HepG2 (cell line): ENCODE measurements around the gene H3-3A. TPM values are rescaled to one million over a fixed set of nuclear protein-coding genes. Genes with fewer than 3 reads are reported as not detected.
A peak's percentile ranks its signal among the peaks of the same experiment; 100 is the strongest.

ENCODE experiments used
- ATAC-seq: fragments of 200-7000 bp; cut with Tn5 transposase; 3 replicates; pipeline ENCODE4 v1.9.1; 2020; ENCODE audit warnings: mild to moderate bottlenecking, moderate library complexity
- BruUV-seq: library from RNA; stranded (reverse); fragments of 400-500 nt; replicated peaks from 2 replicates; lab custom pipeline; 2021; lab: Mats Ljungman, UMichigan
- CTCF ChIA-PET: fragments of 300-600 bp; formaldehyde crosslinking; extraction: SDS; loops from one replicate; lab custom pipeline; 2021; ENCODE audit warnings: low total read pairs, inconsistent platforms, low intra/inter-chr PET ratio; lab: Yijun Ruan, JAX
- POLR2A ChIA-PET: fragments of 350-600 bp; sonication (Branson Sonifier 250); formaldehyde crosslinking; loops from one replicate; lab custom pipeline; 2020; ENCODE audit warnings: antibody characterized with exemption, inconsistent platforms; lab: Yijun Ruan, JAX
- DNase-seq: peaks from one replicate; pipeline ENCODE4 v3.0.0-alpha.2; 2015; ENCODE audit warnings: low spot score
- FAIRE-seq: peaks from 3 replicates; lab custom pipeline; 2011; peaks lifted over from hg19 to GRCh38; lab: Jason Lieb, UNC
- H2AFZ ChIP-seq: one replicate; pipeline ENCODE4 v1.6.1; 2011; ENCODE audit warnings: low read length, inconsistent platforms
- H3K27ac ChIP-seq: fragments of 300-600 bp; 3 replicates; pipeline ENCODE4 v1.8.0; 2011; ENCODE audit warnings: mixed run types, mild to moderate bottlenecking, mixed read lengths, low read length, inconsistent platforms; ENCODE audit not compliant: insufficient read depth; ENCODE audit errors: extremely low read length
- H3K27me3 ChIP-seq, 2 experiments: fragments of 200-600 bp in 1 of 2; 2 replicates in 1 of 2; 3 replicates in 1 of 2; pipeline versions ENCODE4 v1.6.0 to v1.8.0; 2011; ENCODE audit warnings: low read length in 2 of 2, mild to moderate bottlenecking in 2 of 2, moderate library complexity in 2 of 2, inconsistent platforms in 1 of 2; ENCODE audit not compliant: insufficient read depth in 2 of 2, control insufficient read depth in 1 of 2
- H3K36me3 ChIP-seq, 2 experiments: fragments of 200-600 bp in 1 of 2; replicated peaks in 1 of 2; 2 replicates in 1 of 2; 3 replicates in 1 of 2; pipeline versions ENCODE4 v1.5.1 to v1.8.0; 2011; ENCODE audit warnings: low read length in 2 of 2, inconsistent platforms in 1 of 2; ENCODE audit not compliant: insufficient read depth in 2 of 2, control insufficient read depth in 1 of 2
- H3K4me1 ChIP-seq: 2 replicates; pipeline ENCODE4 v1.5.1; 2012; ENCODE audit warnings: low read length, inconsistent platforms; ENCODE audit not compliant: insufficient read depth
- H3K4me2 ChIP-seq: 2 replicates; pipeline ENCODE4 v1.6.0; 2011; ENCODE audit warnings: low read depth, low read length, inconsistent platforms
- H3K4me3 ChIP-seq, 3 experiments: fragments of 200-600 bp in 1 of 3; sonication (generic), shearing (Covaris generic) in 1 of 3; replicated peaks in 1 of 3; 2 replicates each; pipeline ENCODE4 v1.5.1; 2011 to 2016; ENCODE audit warnings: low read length in 3 of 3, inconsistent platforms in 2 of 3, low read depth in 2 of 3, mild to moderate bottlenecking in 2 of 3, control low read depth in 1 of 3, mixed read lengths in 1 of 3; ENCODE audit not compliant: insufficient read depth in 1 of 3
- H3K79me2 ChIP-seq: one replicate; pipeline ENCODE4 v1.6.1; 2011; ENCODE audit warnings: low read length, inconsistent platforms; ENCODE audit not compliant: insufficient read depth
- H3K9ac ChIP-seq: 2 replicates; pipeline ENCODE4 v1.6.0; 2011; ENCODE audit warnings: mild to moderate bottlenecking, low read depth, low read length, inconsistent platforms; ENCODE audit not compliant: insufficient read depth
- H3K9me3 ChIP-seq: 2 replicates; pipeline ENCODE4 v1.5.1; 2012; ENCODE audit warnings: mild to moderate bottlenecking, low read length
- H4K20me1 ChIP-seq: 2 replicates; pipeline ENCODE4 v1.6.0; 2011; ENCODE audit warnings: inconsistent platforms, mild to moderate bottlenecking, low read length, moderate library complexity; ENCODE audit not compliant: insufficient read depth
- CEBPZ ChIP-seq: IDR thresholded peaks from 2 replicates; pipeline ENCODE4 v1.6.1; 2012; ENCODE audit warnings: low read length, improper control_type of control experiment
- HNF4A ChIP-seq: sonication (generic); formaldehyde crosslinking; IDR thresholded peaks from 2 replicates; pipeline ENCODE4 v1.4.0; 2020; ENCODE audit warnings: missing genetic modification reagents
- NFYC ChIP-seq: IDR thresholded peaks from 2 replicates; pipeline ENCODE4 v1.6.1; 2016; ENCODE audit warnings: missing genetic modification reagents, missing compliant biosample characterization
- RAD51 ChIP-seq: fragments of 450-650 bp; IDR thresholded peaks from 2 replicates; pipeline ENCODE4 v1.6.1; 2016; ENCODE audit warnings: borderline replicate concordance
- SRY ChIP-seq: sonication (generic); formaldehyde crosslinking; IDR thresholded peaks from 2 replicates; pipeline ENCODE4 v1.8.0; 2022; ENCODE audit warnings: mild to moderate bottlenecking, missing genetic modification reagents
- ZNF234 ChIP-seq: sonication (generic); formaldehyde crosslinking; conservative IDR thresholded peaks from 2 replicates; pipeline ENCODE4 v1.5.1; 2020; ENCODE audit warnings: mild to moderate bottlenecking, missing genetic modification reagents
- ZNF549 ChIP-seq: sonication (generic); formaldehyde crosslinking; IDR thresholded peaks from 2 replicates; pipeline ENCODE4 v1.5.0; 2020; ENCODE audit warnings: missing genetic modification reagents
- ZNF788 ChIP-seq: sonication (generic); formaldehyde crosslinking; IDR thresholded peaks from 2 replicates; pipeline ENCODE4 v1.5.0; 2020; ENCODE audit warnings: mild to moderate bottlenecking, missing genetic modification reagents, borderline replicate concordance
- ZNF850 ChIP-seq: sonication (generic); formaldehyde crosslinking; conservative IDR thresholded peaks from 2 replicates; pipeline ENCODE4 v1.9.0; 2021; ENCODE audit warnings: mild to moderate bottlenecking, missing genetic modification reagents
- WGBS: methylation state at CpG from one replicate; pipeline ENCODE4 v1.1.6; 2017; ENCODE audit warnings: low lambda C conversion rate; 5-methylcytosine and 5-hydroxymethylcytosine counted together
- in situ Hi-C: cut with HindIII; loops from 2 replicates; pipeline ENCODE4 v1.10.0; 2017; ENCODE audit warnings: low pct_unique_long_range_greater_than_20kb; ENCODE audit not compliant: extremely low pct_ligation_motif_present
- intact Hi-C: fragments of 100-400 bp; cut with micrococcal nuclease; formaldehyde crosslinking; loops from one replicate; pipeline ENCODE4 v1.10.0; 2022; ENCODE audit not compliant: unreplicated experiment
- polyA plus RNA-seq, 8 experiments: library from polyadenylated mRNA; depleted of rRNA in 3 of 8; stranded (reverse) in 7 of 8; unstranded in 1 of 8; fragments of >200 nt; fragmentation: Illumina TruSeq in 4 of 8; extraction: Trizol in 4 of 8; gene quantifications; 2 replicates each; pipeline versions ENCODE4 v1.2.1 to v1.2.3, GENCODE V29; 2011 to 2016; ENCODE audit warnings: low read depth in 4 of 8, missing spikeins in 1 of 8, mixed read lengths in 1 of 8; ENCODE audit not compliant: insufficient read depth in 1 of 8
- total RNA-seq, 5 experiments: library from RNA; depleted of rRNA; stranded (reverse); fragments of >200 nt; fragmentation: Illumina TruSeq; extraction: Trizol; gene quantifications; 2 replicates each; pipeline ENCODE4 v1.2.3, GENCODE V29; 2016; ENCODE audit warnings: low read depth in 1 of 5
- TF ChIP-seq, protein P1 (sequence below): sonication (generic); formaldehyde crosslinking; IDR thresholded peaks from 2 replicates; pipeline ENCODE4 v1.5.0; 2020; ENCODE audit warnings: mild to moderate bottlenecking, missing genetic modification reagents

H3-3A gene
- total and polyA plus RNA-seq, 2 of the 13 experiments (the other 11 are each of a cell fraction or from before 2014, with no cell fraction given), result 221 to 320 TPM

DNA sequence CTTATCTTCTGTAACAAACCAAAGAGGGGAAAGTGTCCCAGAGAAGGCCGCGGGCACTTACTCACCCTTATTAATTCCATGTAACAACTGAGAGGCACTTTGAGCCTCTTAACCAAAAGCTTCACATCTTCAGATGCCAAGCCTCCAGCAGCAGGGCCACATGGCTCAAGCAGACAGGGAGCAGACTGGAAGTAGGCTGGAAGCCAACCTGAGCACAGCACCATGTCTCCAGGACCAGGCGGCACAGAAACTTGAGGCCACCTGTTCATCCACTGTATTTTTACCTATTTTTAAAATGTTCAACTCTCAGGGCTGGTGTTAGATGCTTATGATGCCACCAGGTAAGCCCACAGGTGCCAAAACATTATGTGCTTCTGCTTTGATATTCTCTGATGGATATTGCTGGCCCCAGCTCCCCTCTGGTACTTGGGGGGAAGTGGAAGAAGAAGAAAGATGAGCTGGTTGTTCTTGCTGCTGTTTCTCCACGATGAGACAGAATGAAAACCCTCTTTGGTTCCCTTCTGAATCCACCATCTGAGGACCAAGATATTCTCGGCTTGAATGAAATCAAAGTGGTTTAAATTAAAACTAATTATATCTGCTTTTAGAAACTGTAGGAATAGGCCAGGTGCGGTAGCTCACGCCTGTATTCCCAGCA, 32.8 kb upstream of the H3-3A start:
- POLR2A ChIA-PET, result interaction anchor here (0.6 to 3.6 kb wide), 7 partner anchors 28 to 146 kb away, joined by 3 to 38 read pairs (median 4); partner anchors contain the start of genes H3-3A, PYCR2 and SDE2
- no peaks in the 10 kb centered on the region for H4K20me1 ChIP-seq
- WGBS, result 83% methylated on average over 7 of the region's 7 CpGs
- no peak overlapping the region for H3K27ac ChIP-seq
- intact Hi-C loops, result loop anchor here (2.0 to 5.0 kb wide), 2 partner anchors 17 to 33 kb away; partner anchors contain the start of gene H3-3A
- peaks cover 27% of the 10 kb centered on the region for H3K4me1 ChIP-seq
- no peak overlapping the region for H3K9ac ChIP-seq
- peak overlapping the region; percentile 72 for H3K4me2 ChIP-seq
- no peak overlapping the region for H3K4me3 ChIP-seq
- H3K27me3 ChIP-seq, result peaks cover 1 to 5% of the 10 kb centered on the region in 2 experiments; a peak in 2 of 5 replicates
- in situ Hi-C loops, result no loop called here
- DNase-seq, result no peak
- FAIRE-seq, result no peak
- no peaks in the 10 kb centered on the region for H3K9me3 ChIP-seq
- no peak for TF ChIP-seq CEBPZ
- TF ChIP-seq ZNF234 (CRISPR knock-in tag), result no peak
- TF ChIP-seq ZNF788, result no peak
- TF ChIP-seq HNF4A (CRISPR knock-in tag), result no peak
- TF ChIP-seq SRY, result no peak
- TF ChIP-seq ZNF850 (CRISPR knock-in tag), result no peak
- TF ChIP-seq, protein P1, sequence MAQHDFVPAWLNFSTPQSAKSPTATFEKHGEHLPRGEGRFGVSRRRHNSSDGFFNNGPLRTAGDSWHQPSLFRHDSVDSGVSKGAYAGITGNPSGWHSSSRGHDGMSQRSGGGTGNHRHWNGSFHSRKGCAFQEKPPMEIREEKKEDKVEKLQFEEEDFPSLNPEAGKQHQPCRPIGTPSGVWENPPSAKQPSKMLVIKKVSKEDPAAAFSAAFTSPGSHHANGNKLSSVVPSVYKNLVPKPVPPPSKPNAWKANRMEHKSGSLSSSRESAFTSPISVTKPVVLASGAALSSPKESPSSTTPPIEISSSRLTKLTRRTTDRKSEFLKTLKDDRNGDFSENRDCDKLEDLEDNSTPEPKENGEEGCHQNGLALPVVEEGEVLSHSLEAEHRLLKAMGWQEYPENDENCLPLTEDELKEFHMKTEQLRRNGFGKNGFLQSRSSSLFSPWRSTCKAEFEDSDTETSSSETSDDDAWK (CRISPR knock-in tag), result no peak
- TF ChIP-seq RAD51, result no peak
- no peak for TF ChIP-seq NFYC (CRISPR knock-in tag)
- no peak for TF ChIP-seq ZNF549 (CRISPR knock-in tag)
- CTCF ChIA-PET, result no interaction called here
- BruUV-seq, result no TSS peak
- no peak overlapping the region for H2AFZ ChIP-seq
- no peaks in the 10 kb centered on the region for H3K36me3 ChIP-seq
- ATAC-seq, result no peak
- H3K79me2 ChIP-seq, result no peaks in the 10 kb centered on the region
